Measurements from ENCODE around the gene ZCCHC12.

DNA sequence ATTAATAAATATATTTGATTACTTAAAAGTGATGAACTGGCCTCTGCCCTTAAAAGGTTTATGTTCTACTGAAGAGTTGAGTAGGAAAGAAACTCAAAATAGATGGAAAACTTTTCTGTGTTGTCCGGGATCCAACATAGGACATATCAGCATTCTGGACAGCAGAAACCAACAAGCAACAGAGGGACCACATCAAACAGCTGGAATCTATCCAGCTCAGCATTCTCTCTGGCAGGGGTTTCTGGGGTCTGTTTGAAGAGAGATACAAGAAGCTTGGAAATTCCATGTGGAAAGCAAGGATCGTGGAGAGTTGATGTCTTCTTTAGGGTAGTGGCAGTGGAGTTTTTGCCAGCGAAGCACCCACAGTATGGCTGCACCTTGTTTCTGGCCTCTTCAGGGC lies 43.6 kb downstream of the ZCCHC12 start:
- TF ChIP-seq EZH2 (IDR thresholded peaks at IDR 0.05), result no peak
- TF ChIP-seq, protein P1, sequence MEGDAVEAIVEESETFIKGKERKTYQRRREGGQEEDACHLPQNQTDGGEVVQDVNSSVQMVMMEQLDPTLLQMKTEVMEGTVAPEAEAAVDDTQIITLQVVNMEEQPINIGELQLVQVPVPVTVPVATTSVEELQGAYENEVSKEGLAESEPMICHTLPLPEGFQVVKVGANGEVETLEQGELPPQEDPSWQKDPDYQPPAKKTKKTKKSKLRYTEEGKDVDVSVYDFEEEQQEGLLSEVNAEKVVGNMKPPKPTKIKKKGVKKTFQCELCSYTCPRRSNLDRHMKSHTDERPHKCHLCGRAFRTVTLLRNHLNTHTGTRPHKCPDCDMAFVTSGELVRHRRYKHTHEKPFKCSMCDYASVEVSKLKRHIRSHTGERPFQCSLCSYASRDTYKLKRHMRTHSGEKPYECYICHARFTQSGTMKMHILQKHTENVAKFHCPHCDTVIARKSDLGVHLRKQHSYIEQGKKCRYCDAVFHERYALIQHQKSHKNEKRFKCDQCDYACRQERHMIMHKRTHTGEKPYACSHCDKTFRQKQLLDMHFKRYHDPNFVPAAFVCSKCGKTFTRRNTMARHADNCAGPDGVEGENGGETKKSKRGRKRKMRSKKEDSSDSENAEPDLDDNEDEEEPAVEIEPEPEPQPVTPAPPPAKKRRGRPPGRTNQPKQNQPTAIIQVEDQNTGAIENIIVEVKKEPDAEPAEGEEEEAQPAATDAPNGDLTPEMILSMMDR (IDR thresholded peaks at IDR 0.05), result no peak
- TF ChIP-seq EZH2phosphoT487 (IDR thresholded peaks at IDR 0.05), result no peak

Measured in neural progenitor cell (in vitro differentiated cells).